Endothelial cell of umbilical vein (primary cell): ENCODE results near the gene GRB2. TPM values are rescaled to one million over a fixed set of nuclear protein-coding genes. Genes with fewer than 3 reads are reported as not detected.

Experiments
- BruUV-seq: library from RNA; stranded (reverse); fragments of 400-500 nt; replicated peaks from 2 replicates; lab custom pipeline; 2021; lab: Mats Ljungman, UMichigan
- CTCF ChIA-PET: fragments of 300-600, 350-600 bp; sonication (Branson Sonifier 250); formaldehyde crosslinking; loops from one replicate; lab custom pipeline; 2021; ENCODE audit warnings: antibody characterized with exemption, inconsistent platforms; lab: Charles Lee
- POLR2A ChIA-PET: fragments of 300-600, 350-600 bp; sonication (Branson Sonifier 250); formaldehyde crosslinking; loops from one replicate; lab custom pipeline; 2021; ENCODE audit warnings: antibody characterized with exemption, inconsistent platforms; lab: Charles Lee
- DNase-seq: peaks from one replicate; pipeline ENCODE4 v3.0.0-alpha.2; 2011; ENCODE audit warnings: low read depth, low spot score
- FAIRE-seq: peaks from 2 replicates; lab custom pipeline; 2011; peaks lifted over from hg19 to GRCh38; lab: Jason Lieb, UNC
- H2AFZ ChIP-seq: 2 replicates; pipeline ENCODE4 v1.6.0; 2012; ENCODE audit warnings: low read depth, low read length, control low read depth, inconsistent platforms
- H3K27ac ChIP-seq: 2 replicates; pipeline ENCODE4 v1.5.1; 2011; ENCODE audit warnings: low read depth, mild to moderate bottlenecking, control low read depth, low read length, moderate library complexity; ENCODE audit not compliant: insufficient read depth
- H3K27me3 ChIP-seq, 2 experiments: 2 replicates each; pipeline versions ENCODE4 v1.6.0 to v1.6.1; 2011; ENCODE audit warnings: low read length in 2 of 2, mixed read lengths in 1 of 2; ENCODE audit not compliant: control insufficient read depth in 2 of 2, insufficient read depth in 2 of 2
- H3K36me3 ChIP-seq, 2 experiments: 2 replicates in 1 of 2; 3 replicates in 1 of 2; pipeline ENCODE4 v1.5.1; 2011; ENCODE audit warnings: low read length in 2 of 2, mild to moderate bottlenecking in 1 of 2, moderate library complexity in 1 of 2; ENCODE audit not compliant: control insufficient read depth in 2 of 2, insufficient read depth in 2 of 2; ENCODE audit errors: extremely low read depth in 1 of 2
- H3K4me1 ChIP-seq: 3 replicates; pipeline ENCODE4 v1.5.1; 2011; ENCODE audit warnings: mild to moderate bottlenecking, low read length; ENCODE audit not compliant: control insufficient read depth, insufficient read depth; ENCODE audit errors: extremely low read depth
- H3K4me2 ChIP-seq: 2 replicates; pipeline ENCODE4 v1.6.1; 2011; ENCODE audit warnings: low read length, control low read depth, mixed read lengths; ENCODE audit not compliant: insufficient read depth
- H3K4me3 ChIP-seq, 3 experiments: fragments of 200-600 bp in 1 of 3; sonication (generic), shearing (Covaris generic) in 1 of 3; replicated peaks in 1 of 3; 2 replicates each; pipeline ENCODE4 v1.5.1; 2011 to 2016; ENCODE audit warnings: control low read depth in 3 of 3, low read length in 3 of 3, mild to moderate bottlenecking in 2 of 3, inconsistent platforms in 1 of 3, low read depth in 1 of 3, moderate library complexity in 1 of 3; ENCODE audit not compliant: insufficient read depth in 1 of 3
- H3K79me2 ChIP-seq: 2 replicates; pipeline ENCODE4 v1.6.0; 2012; ENCODE audit warnings: low read length, inconsistent platforms; ENCODE audit not compliant: control insufficient read depth, insufficient read depth
- H3K9ac ChIP-seq: replicated peaks from 2 replicates; pipeline ENCODE3; 2011; ENCODE audit warnings: low read length, control low read depth; ENCODE audit not compliant: insufficient read depth; ENCODE audit errors: extremely low read depth
- H3K9me1 ChIP-seq: replicated peaks from 3 replicates; pipeline ENCODE4 v1.6.0; 2011; ENCODE audit warnings: mild to moderate bottlenecking, low read length; ENCODE audit not compliant: control insufficient read depth, insufficient read depth; ENCODE audit errors: extremely low read depth
- H3K9me3 ChIP-seq: replicated peaks from 2 replicates; pipeline ENCODE4 v1.5.1; 2012; ENCODE audit warnings: low read length, inconsistent platforms; ENCODE audit not compliant: control insufficient read depth, insufficient read depth
- H4K20me1 ChIP-seq: replicated peaks from 2 replicates; pipeline ENCODE3; 2011; ENCODE audit warnings: mild to moderate bottlenecking, low read length; ENCODE audit not compliant: control insufficient read depth, insufficient read depth; ENCODE audit errors: extremely low read depth
- CTCF ChIP-seq, 2 donors: IDR thresholded peaks; 1 replicate in 1 of 2; 2 replicates in 1 of 2; pipeline ENCODE4 v1.5.1; 2011; ENCODE audit warnings: low read length in 2 of 2, mild to moderate bottlenecking in 2 of 2, moderate library complexity in 2 of 2, control low read depth in 1 of 2, inconsistent platforms in 1 of 2, low read depth in 1 of 2; ENCODE audit not compliant: insufficient read depth in 1 of 2; ENCODE audit errors: extremely low read depth in 1 of 2
- EZH2 ChIP-seq: IDR thresholded peaks from 2 replicates; pipeline ENCODE4 v1.6.1; 2012; ENCODE audit warnings: borderline replicate concordance, low read depth, mild to moderate bottlenecking, moderate library complexity, low read length, inconsistent platforms; ENCODE audit not compliant: severe bottlenecking
- FOS ChIP-seq: IDR thresholded peaks from 2 replicates; pipeline ENCODE4 v1.6.1; 2011; ENCODE audit warnings: mild to moderate bottlenecking, low read length, moderate library complexity, borderline replicate concordance; ENCODE audit not compliant: insufficient read depth
- GATA2 ChIP-seq: IDR thresholded peaks from 2 replicates; pipeline ENCODE4 v1.7.0; 2011; ENCODE audit warnings: low read depth, mild to moderate bottlenecking, moderate library complexity, mixed read lengths, low read length; ENCODE audit not compliant: insufficient read length, insufficient read depth
- JUN ChIP-seq: IDR thresholded peaks from 2 replicates; pipeline ENCODE4 v1.6.1; 2011; ENCODE audit warnings: borderline replicate concordance, low read depth; ENCODE audit not compliant: insufficient read length, insufficient read depth
- MYC ChIP-seq: IDR thresholded peaks from one replicate; pipeline ENCODE4 v1.6.1; 2011; ENCODE audit warnings: mild to moderate bottlenecking, low read depth, low read length
- POLR2A ChIP-seq: IDR thresholded peaks from 2 replicates; pipeline ENCODE4 v1.6.1; 2012; ENCODE audit warnings: low read depth, mild to moderate bottlenecking, control low read depth, low read length
- POLR2AphosphoS5 ChIP-seq: IDR thresholded peaks from 2 replicates; pipeline ENCODE4 v1.6.1; 2012; ENCODE audit warnings: low read depth, mild to moderate bottlenecking, control low read depth, low read length, moderate library complexity; ENCODE audit not compliant: insufficient read depth
- dilution Hi-C: fragments of 300-500 bp; cut with MboI; formaldehyde crosslinking; loops from one replicate; pipeline ENCODE4 v1.15.0; 2019; ENCODE audit warnings: low sequenced_read_pairs; ENCODE audit not compliant: extremely low pct_ligation_motif_present
- intact Hi-C: fragments of 100-400 bp; cut with micrococcal nuclease; formaldehyde crosslinking; loops from one replicate; pipeline ENCODE4 v1.10.0; 2022
- polyA plus RNA-seq, 4 experiments: library from polyadenylated mRNA; depleted of rRNA in 3 of 4; stranded (reverse) in 3 of 4; unstranded in 1 of 4; fragments of >200 nt; gene quantifications; 2 replicates each; pipeline versions ENCODE4 v1.2.1 to v1.2.3, GENCODE V29; 2011 to 2012; ENCODE audit warnings: missing spikeins in 1 of 4
- total RNA-seq: library from RNA; stranded (reverse); gene quantifications from 2 replicates; pipeline ENCODE4 v1.2.3, GENCODE V29; 2021
- TF ChIP-seq, protein P1 (sequence below): IDR thresholded peaks from 2 replicates; pipeline ENCODE4 v1.6.1; 2011; ENCODE audit not compliant: insufficient read depth, insufficient read length

GRB2 gene
- total and polyA plus RNA-seq, 2 donors (not counting 3 experiments of a cell fraction or from before 2014, with no cell fraction given): 51.5 to 93.9 TPM

DNA sequence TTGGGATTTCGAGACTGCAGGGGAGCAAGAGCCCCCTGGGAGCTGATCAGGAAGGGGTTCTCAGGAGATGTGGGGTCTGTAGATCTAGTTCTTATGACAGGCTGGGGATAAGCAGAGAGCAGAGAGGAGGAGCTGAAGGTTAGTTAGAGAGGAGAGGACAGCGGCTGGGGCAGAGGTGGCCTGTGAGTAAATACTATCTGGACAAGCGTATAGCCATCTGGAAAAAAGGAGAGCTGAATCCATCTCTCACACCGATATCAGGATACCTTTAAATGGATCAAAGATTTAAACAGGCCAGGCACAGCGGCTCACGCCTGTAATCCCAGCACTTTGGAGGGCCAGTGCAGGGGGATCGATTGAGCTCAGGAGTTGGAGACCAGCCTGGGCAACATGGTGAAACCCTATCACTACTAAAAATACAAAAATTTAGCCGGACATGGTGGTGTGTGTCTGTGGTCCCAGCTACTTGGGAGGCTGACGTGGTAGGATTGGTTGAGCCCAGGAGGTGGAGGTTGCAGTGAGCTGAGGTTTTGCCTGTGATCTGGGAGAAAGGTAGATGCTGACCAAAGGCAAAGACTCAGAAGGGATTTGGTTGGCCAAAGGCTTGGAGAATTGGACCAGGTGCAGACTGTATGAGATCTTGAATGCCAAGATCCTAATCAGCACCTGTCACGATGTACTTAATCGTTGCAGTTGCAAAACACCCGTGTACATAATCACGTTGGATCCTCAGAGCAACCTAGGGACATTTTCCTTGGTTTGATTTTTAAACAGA, 97.3 kb downstream of the GRB2 start:
- CTCF ChIA-PET: no interaction called here
- POLR2A ChIA-PET: no interaction called here
- no peak for FAIRE-seq

DNA sequence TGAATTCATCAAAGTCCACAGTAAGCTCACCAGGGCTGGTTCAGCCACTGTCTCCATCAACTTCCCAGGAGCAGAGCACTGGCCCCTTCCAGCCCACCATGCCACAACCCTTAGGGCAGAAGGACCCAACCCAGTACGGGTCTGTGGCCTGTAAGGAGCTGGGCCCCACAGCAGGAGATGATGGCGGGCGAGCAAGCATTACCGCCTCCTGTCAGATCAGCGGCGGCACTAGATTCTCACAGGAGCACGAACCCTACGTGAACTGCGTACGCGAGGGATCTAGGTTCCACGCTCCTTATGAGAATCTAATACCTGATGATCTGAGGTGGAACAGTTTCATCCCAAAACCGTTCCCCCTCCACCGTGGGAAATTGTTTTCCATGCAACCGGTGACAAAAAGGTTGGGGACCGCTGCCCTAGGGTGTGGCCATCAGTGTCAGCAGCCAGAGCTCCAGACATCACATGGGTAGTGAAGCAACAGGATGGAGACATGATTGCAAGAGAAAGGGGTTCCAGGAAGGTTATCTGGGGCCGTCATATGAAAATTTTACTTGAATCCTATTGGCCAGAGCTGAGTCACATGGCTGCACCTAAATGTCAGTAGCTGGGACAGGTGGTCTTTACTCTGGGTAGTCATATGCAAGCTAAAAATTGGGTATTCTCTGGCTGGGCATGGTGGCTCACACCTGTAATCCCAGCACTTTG, 103.8 kb downstream of the GRB2 start:
- Histone ChIP-seq H3K9ac (no peak overlapping the region), H3K79me2 (no peaks in the 10 kb centered on the region), H3K4me3 (no peak overlapping the region), H3K27ac (no peak overlapping the region), H3K36me3 (no peaks in the 10 kb centered on the region), H3K27me3 (no peaks in the 10 kb centered on the region), H3K9me3 (no peaks in the 10 kb centered on the region), H4K20me1 (no peaks in the 10 kb centered on the region), H3K4me1 (no peaks in the 10 kb centered on the region), H3K4me2 (no peak overlapping the region), H3K9me1 (no peaks in the 10 kb centered on the region), H2AFZ (no peak overlapping the region)
- no peak for DNase-seq
- POLR2A ChIA-PET: no interaction called here
- CTCF ChIA-PET: no interaction called here
- FAIRE-seq: no peak
- TF ChIP-seq POLR2A (no peak), POLR2AphosphoS5 (no peak), CTCF (IDR thresholded peaks at IDR 0.05; ENCODE audit: extremely low read depth in 1 of 2, insufficient read depth in 1 of 2, low read depth in 1 of 2, low read length in 2 of 2) (no peak), GATA2 (no peak), FOS (no peak), EZH2 (no peak), JUN (no peak), MYC (no peak)
- TF ChIP-seq, protein P1, sequence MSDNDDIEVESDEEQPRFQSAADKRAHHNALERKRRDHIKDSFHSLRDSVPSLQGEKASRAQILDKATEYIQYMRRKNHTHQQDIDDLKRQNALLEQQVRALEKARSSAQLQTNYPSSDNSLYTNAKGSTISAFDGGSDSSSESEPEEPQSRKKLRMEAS: no peak
- dilution Hi-C loops: no loop called here
- BruUV-seq: no TSS peak
- intact Hi-C loops: no loop called here

More for the DNA sequence above, 97.3 kb downstream of the GRB2 start:
- Histone ChIP-seq H3K9ac (no peak overlapping the region), H3K4me2 (no peak overlapping the region), H2AFZ (no peak overlapping the region), H3K79me2 (no peaks in the 10 kb centered on the region), H3K9me3 (no peaks in the 10 kb centered on the region), H4K20me1 (no peaks in the 10 kb centered on the region), H3K4me1 (no peaks in the 10 kb centered on the region), H3K36me3 (no peaks in the 10 kb centered on the region), H3K4me3 (no peak overlapping the region), H3K27ac (no peak overlapping the region), H3K27me3 (no peaks in the 10 kb centered on the region), H3K9me1 (no peaks in the 10 kb centered on the region)
- intact Hi-C loops (no loop called here), dilution Hi-C loops (no loop called here)
- BruUV-seq: no TSS peak
- TF ChIP-seq, protein P1: no peak
- TF ChIP-seq POLR2A: no peak
- TF ChIP-seq FOS: no peak
- no peak for TF ChIP-seq EZH2
- TF ChIP-seq JUN: no peak
- no peak for DNase-seq
